ENCODE measurements around the gene TGM5. TPM values are rescaled to one million over a fixed set of nuclear protein-coding genes. Genes with fewer than 3 reads are reported as not detected.

The TGM5 gene
- total RNA-seq, 1 experiment from 2014 or later: not detected

- CTCF ChIA-PET: interaction anchor here (1.9 kb wide), 1 partner anchor 13 kb away, joined by 4 read pairs; no protein-coding TSS in a partner anchor
- no peak for DNase-seq (ENCODE audit: low read depth, low spot score)
- BruUV-seq (replicated peaks): no TSS peak
- Histone ChIP-seq H3K79me2 (ENCODE audit: insufficient read depth, low read length) (no peaks in the 10 kb centered on the region), H4K20me1 (ENCODE audit: insufficient read depth) (no peaks in the 10 kb centered on the region), H3K9ac (ENCODE audit: low read length) (no peak overlapping the region), H3K9me2 (ENCODE audit: insufficient read depth) (no peaks in the 10 kb centered on the region), H3K4me3 (replicated peaks in 1 of 2; ENCODE audit: low read depth in 1 of 2, low read length in 2 of 2) (no peak overlapping the region), H3K27ac (ENCODE audit: low read depth, low read length) (no peak overlapping the region), H3K36me3 (ENCODE audit: control insufficient read depth in 1 of 2, insufficient read depth in 2 of 2, low read length in 2 of 2) (no peaks in the 10 kb centered on the region), H3K4me1 (ENCODE audit: control insufficient read depth in 1 of 2, insufficient read depth in 2 of 2, low read length in 2 of 2) (no peaks in the 10 kb centered on the region), H2AFZ (ENCODE audit: low read depth, low read length, poor library complexity, severe bottlenecking) (no peak overlapping the region), H3K4me2 (ENCODE audit: low read length) (no peak overlapping the region), H3K27me3 (ENCODE audit: insufficient read depth, low read length) (no peaks in the 10 kb centered on the region), H3K9me3 (ENCODE audit: control insufficient read depth in 1 of 2, insufficient read depth in 1 of 2, low read depth in 1 of 2, low read length in 2 of 2) (no peaks in the 10 kb centered on the region)
- ATAC-seq: no peak
- RAD21 ChIA-PET (ENCODE audit: low non-redundant PET in 1 of 2, low total read pairs in 2 of 2, uncharacterized antibody in 2 of 2, unreplicated experiment in 2 of 2): no interaction called here
- POLR2A ChIA-PET: no interaction called here
- intact Hi-C loops (cut with micrococcal nuclease): no loop called here
- no peak for TF ChIP-seq ZNF274 (IDR thresholded peaks at IDR 0.05; ENCODE audit: low read depth, low read length)
- no peak for TF ChIP-seq JUND (IDR thresholded peaks at IDR 0.05)
- TF ChIP-seq ELF1 (IDR thresholded peaks at IDR 0.05; ENCODE audit: borderline replicate concordance, low read depth): no peak
- TF ChIP-seq ZFX (IDR thresholded peaks at IDR 0.05): no peak
- TF ChIP-seq MAX (IDR thresholded peaks at IDR 0.05): no peak
- no peak for TF ChIP-seq SP1 (IDR thresholded peaks at IDR 0.05; ENCODE audit: low read depth)
- TF ChIP-seq TCF7L2 (IDR thresholded peaks at IDR 0.05; ENCODE audit: borderline replicate concordance, extremely low read depth, insufficient read depth, insufficient read length): no peak
Measured at GRCh38 chr15:43237842-43238470, 28.8 kb downstream of the TGM5 start.

- intact Hi-C loops (cut with micrococcal nuclease): no loop called here
- Histone ChIP-seq H3K4me1 (ENCODE audit: control insufficient read depth in 1 of 2, insufficient read depth in 2 of 2, low read length in 2 of 2) (no peaks in the 10 kb centered on the region), H2AFZ (ENCODE audit: low read depth, low read length, poor library complexity, severe bottlenecking) (no peak overlapping the region), H3K36me3 (ENCODE audit: control insufficient read depth in 1 of 2, insufficient read depth in 2 of 2, low read length in 2 of 2) (no peaks in the 10 kb centered on the region), H4K20me1 (ENCODE audit: insufficient read depth) (no peaks in the 10 kb centered on the region), H3K9ac (ENCODE audit: low read length) (no peak overlapping the region), H3K9me2 (ENCODE audit: insufficient read depth) (no peaks in the 10 kb centered on the region), H3K27ac (ENCODE audit: low read depth, low read length) (no peak overlapping the region), H3K9me3 (ENCODE audit: control insufficient read depth in 1 of 2, insufficient read depth in 1 of 2, low read depth in 1 of 2, low read length in 2 of 2) (no peaks in the 10 kb centered on the region), H3K4me3 (replicated peaks in 1 of 2; ENCODE audit: low read depth in 1 of 2, low read length in 2 of 2) (no peak overlapping the region), H3K27me3 (ENCODE audit: insufficient read depth, low read length) (no peaks in the 10 kb centered on the region), H3K4me2 (ENCODE audit: low read length) (no peak overlapping the region), H3K79me2 (ENCODE audit: insufficient read depth, low read length) (no peaks in the 10 kb centered on the region)
- ChIA-PET POLR2A (no interaction called here), CTCF (interaction anchor here (1.9 kb wide), 1 partner anchor 10 kb away, joined by 8 read pairs; no protein-coding TSS in a partner anchor), RAD21 (ENCODE audit: low non-redundant PET in 1 of 2, low total read pairs in 2 of 2, uncharacterized antibody in 2 of 2, unreplicated experiment in 2 of 2) (no interaction called here)
- no peak for TF ChIP-seq EGR1 (IDR thresholded peaks at IDR 0.05; ENCODE audit: low read depth)
- no TSS peak for BruUV-seq (replicated peaks)
- DNase-seq (ENCODE audit: low read depth, low spot score) (no peak), ATAC-seq (no peak)
Measured at GRCh38 chr15:43235536-43235935, 31.2 kb downstream of the TGM5 start.
